Fibroblast of pulmonary artery (primary cell): Measurements from ENCODE around the gene ZCCHC24.

ENCODE experiments used
- DNase-seq: peaks from one replicate; pipeline ENCODE4 v3.0.0-alpha.2; 2010; ENCODE audit warnings: low read depth
- H3K4me3 ChIP-seq: replicated peaks from 2 replicates; pipeline ENCODE4 v1.5.1; 2011; ENCODE audit warnings: low read depth, mild to moderate bottlenecking, control low read depth, low read length, moderate library complexity
- TF ChIP-seq, protein P1 (sequence below): IDR thresholded peaks from 2 replicates; pipeline ENCODE4 v1.5.1; 2011; ENCODE audit warnings: mild to moderate bottlenecking, control low read depth, low read length, inconsistent platforms; ENCODE audit errors: missing control alignments

Gene ZCCHC24

DNA sequence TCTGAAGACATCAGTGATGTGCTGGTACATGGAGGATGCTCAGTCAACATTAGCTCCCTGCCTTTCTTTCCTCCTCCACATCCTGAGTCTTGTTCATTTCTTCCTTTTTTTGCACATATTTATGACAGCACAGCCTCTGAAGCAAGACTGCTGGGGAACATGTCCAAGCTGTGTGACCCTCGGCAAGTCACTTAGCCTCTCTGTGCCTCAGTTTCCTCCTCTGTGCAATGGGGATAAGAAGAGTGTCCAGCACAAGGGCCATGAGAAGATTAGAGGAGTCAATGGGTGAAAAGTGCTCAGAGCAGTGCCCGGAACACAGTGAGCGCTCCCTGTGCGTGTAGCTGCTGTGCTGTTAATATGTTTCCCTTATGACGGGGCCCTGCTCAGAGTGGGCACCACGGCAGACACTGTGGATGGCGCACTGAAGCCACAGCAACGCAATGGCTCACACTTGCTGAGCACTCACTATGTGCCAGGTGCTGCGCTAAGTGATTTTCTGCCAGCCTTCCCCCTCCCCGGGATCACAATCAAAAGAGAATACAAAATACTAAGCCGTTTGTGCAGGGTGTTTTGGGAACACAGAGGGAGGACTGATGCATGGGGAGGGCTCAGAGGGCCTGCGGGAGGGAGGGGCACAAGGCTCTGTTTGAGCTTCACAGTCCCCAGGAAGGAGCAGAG lies 28.7 kb downstream of the ZCCHC24 start:
- TF ChIP-seq, protein P1, sequence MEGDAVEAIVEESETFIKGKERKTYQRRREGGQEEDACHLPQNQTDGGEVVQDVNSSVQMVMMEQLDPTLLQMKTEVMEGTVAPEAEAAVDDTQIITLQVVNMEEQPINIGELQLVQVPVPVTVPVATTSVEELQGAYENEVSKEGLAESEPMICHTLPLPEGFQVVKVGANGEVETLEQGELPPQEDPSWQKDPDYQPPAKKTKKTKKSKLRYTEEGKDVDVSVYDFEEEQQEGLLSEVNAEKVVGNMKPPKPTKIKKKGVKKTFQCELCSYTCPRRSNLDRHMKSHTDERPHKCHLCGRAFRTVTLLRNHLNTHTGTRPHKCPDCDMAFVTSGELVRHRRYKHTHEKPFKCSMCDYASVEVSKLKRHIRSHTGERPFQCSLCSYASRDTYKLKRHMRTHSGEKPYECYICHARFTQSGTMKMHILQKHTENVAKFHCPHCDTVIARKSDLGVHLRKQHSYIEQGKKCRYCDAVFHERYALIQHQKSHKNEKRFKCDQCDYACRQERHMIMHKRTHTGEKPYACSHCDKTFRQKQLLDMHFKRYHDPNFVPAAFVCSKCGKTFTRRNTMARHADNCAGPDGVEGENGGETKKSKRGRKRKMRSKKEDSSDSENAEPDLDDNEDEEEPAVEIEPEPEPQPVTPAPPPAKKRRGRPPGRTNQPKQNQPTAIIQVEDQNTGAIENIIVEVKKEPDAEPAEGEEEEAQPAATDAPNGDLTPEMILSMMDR: no peak
- no peak for DNase-seq
- no peak overlapping the region for H3K4me3 ChIP-seq

DNA sequence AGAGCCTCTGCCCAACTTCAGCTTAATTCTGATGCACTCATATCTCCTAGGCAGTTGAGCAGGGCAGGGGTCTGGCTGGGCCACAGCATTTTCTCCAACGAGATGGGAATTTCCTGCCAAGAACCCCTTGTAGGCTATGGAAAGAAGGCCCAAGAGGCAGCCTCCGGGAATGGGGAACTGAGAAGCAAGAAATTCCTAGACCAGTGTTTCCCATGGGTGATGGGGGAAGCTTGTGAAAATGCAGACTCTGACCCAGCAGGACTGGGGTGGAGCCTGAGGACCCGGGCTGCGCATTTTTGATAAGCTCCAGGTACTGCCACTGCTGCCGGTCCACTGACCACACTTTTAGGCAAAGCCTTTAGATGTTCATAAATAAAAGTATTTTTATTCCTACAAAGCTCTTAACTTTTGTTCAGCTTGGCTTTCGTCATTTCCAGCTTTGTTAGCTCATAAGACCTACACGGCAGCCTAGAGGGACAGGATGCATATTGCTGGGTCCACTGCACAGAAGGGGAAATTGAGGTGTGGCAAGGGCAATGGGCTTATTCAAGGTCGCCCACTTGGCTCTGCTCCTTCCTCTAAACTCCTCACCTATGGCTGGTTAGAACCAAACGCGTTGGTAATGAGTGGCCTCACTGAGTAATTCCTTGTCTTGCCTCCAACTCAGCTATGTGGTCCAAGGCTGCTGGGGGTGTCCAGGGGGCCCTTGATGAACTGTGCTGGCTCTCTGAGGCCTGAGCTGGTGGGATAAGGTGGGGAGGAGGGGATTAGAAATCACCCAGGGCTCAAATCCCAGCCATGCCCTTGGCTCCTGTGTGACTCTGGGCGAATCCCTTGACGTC lies 29.5 kb downstream of the ZCCHC24 start:
- no peak for DNase-seq
- H3K4me3 ChIP-seq: no peak overlapping the region
- TF ChIP-seq, protein P1: no peak

DNA sequence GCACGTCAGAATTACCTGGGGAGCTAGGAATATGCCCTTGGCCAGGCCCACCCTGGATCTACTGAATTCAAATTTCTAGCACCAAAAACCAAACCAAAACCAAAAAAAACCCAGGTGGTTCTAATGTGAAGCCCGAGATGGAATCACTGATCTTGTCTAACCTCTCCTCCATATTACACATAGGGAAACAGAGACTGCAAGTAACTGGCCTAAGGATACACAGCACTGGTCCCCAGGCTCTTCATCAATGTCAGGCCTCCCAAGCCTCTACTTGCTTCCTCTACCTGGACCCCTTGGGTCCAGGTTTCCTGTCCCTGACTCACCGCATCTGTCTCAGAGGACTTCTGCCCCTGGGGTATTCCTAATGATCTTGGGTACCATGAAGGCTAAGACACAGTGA lies 30.7 kb downstream of the ZCCHC24 start:
- DNase-seq: no peak
- no peak overlapping the region for H3K4me3 ChIP-seq
- TF ChIP-seq, protein P1: no peak

DNA sequence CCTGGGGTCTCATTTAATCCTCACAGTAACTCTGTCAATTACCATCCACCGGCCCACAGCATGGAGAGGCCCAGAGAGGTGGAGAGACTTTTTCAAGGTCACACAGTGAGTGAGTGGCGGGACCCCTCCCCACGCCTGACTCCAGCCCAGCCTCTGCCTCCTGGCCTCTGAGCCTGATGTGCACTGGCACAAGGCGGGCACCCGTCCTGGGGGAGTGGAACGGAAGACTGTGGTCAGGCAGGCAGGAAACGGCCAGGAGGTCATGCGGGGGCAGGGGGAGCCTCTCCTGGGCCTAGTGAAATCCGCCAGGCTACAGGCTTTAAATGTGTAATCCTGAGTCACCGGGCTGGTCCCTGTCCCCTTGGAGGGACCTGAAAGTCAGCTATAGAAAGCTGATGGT lies 32.2 kb downstream of the ZCCHC24 start:
- TF ChIP-seq, protein P1: no peak
- no peak overlapping the region for H3K4me3 ChIP-seq
- no peak for DNase-seq

DNA sequence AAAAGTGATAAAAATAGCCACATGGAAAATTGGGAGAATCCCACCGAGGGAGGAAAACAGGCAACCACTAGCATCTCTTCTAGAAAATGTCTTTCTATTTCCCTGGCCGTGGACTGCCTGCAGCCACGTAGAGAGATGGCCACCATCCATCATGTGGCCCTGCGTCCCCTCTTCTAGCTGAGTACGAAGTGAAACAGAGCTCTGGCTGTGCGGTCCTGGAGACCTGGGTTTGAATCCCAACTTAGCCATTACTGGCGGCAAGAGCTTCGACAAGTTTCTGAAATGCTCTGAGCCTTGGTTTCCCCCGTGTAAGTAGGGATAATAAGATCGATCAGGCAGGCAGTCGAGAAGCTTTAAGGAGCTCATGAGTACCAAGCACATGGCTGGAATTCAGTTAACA lies 32.9 kb downstream of the ZCCHC24 start:
- DNase-seq: no peak
- no peak overlapping the region for H3K4me3 ChIP-seq
- TF ChIP-seq, protein P1: no peak

DNA sequence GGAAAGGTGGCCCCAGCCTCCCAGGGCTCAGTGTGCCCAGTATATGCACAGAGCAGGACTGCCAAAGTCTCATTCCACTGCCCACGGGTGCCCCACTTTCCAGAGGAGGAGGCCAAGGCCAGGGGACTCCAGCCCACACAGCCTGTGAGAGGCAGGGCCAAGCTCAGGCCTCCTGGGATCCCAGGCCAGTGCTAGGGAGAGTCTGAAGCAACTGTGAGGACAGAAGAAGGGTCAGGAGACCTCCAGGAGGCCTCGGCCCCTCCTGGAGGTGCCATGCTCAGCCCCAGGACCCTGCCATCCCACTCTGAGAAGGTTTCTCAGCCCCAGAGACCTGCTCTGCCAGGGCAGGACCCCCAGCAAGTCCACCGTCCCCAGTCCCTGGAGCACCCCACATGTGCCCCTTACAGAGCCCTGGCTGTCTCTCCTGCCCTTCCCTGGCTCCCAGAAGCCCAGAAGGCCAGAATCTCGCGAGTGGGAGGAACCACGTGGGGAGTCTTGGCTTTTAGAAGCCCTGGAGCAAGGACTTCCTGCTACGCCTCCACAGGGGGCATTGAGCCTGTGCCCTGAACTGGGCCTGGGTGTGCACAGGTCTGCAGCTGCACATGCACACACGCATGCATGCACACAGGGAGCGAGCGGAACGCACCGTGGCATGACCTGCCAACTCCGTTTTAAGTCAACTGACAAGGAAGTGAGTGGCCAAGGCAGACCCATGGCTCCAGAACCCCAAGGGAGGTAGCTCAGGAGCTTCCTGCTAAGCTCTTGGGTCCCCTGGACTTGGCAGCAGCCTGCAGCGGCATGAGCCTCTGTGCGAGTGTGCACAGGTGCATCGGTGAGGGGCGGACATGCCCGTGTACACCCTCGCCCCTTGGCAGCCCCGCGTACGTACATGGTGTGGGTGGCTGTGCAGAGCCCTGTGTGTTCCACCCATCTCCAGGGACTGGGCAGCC lies 33.6 kb downstream of the ZCCHC24 start:
- TF ChIP-seq, protein P1: no peak
- DNase-seq: no peak

More for the DNA sequence above, 33.6 kb downstream of the ZCCHC24 start:
- H3K4me3 ChIP-seq: no peak overlapping the region
